Measurements from ENCODE around the gene SLC25A27. TPM values are rescaled to one million over a fixed set of nuclear protein-coding genes. Genes with fewer than 3 reads are reported as not detected.

Gene SLC25A27
- total and polyA plus RNA-seq, 2 of the 4 experiments (the other 2 are of a cell fraction) = 1.3 TPM; not detected in 1

GRCh38 chr6:46711491-46711890, 58.7 kb downstream of the SLC25A27 start:
- Histone ChIP-seq H3K9me3 (ENCODE audit: control insufficient read depth, insufficient read depth, low read length) (no peaks in the 10 kb centered on the region), H2BK15ac (ENCODE audit: low read depth, low read length) (no peak overlapping the region), H2BK20ac (ENCODE audit: low read depth, low read length) (no peak overlapping the region), H2BK120ac (ENCODE audit: low read depth, low read length) (no peak overlapping the region), H3K4me3 (ENCODE audit: insufficient read depth, low read depth, low read length) (no peak overlapping the region), H3K27me3 (ENCODE audit: control insufficient read depth, insufficient read depth, low read length) (no peaks in the 10 kb centered on the region), H3K27ac (ENCODE audit: insufficient read depth, low read length) (no peak overlapping the region), H4K5ac (ENCODE audit: low read depth, low read length) (no peak overlapping the region), H3K4ac (ENCODE audit: low read depth, low read length) (no peak overlapping the region), H2AK9ac (replicated peaks; ENCODE audit: low read depth, low read length, poor library complexity) (no peak overlapping the region), H3K56ac (ENCODE audit: extremely low read depth, insufficient read depth, low read length) (no peak overlapping the region), H2AK5ac (ENCODE audit: low read depth, low read length) (no peak overlapping the region), H3K36me3 (ENCODE audit: control insufficient read depth, insufficient read depth, low read length) (no peaks in the 10 kb centered on the region), H4K8ac (ENCODE audit: low read depth in 2 of 2, low read length in 2 of 2) (no peak overlapping the region), H3K9ac (ENCODE audit: low read depth, low read length) (no peak overlapping the region), H3K4me2 (ENCODE audit: low read depth, low read length) (no peak overlapping the region), H3K79me1 (ENCODE audit: low read depth in 1 of 2, low read length in 2 of 2) (no peaks in the 10 kb centered on the region), H3K14ac (replicated peaks; ENCODE audit: low read depth, low read length) (no peak overlapping the region), H3K4me1 (ENCODE audit: control insufficient read depth, insufficient read depth, low read length) (no peaks in the 10 kb centered on the region), H3K18ac (ENCODE audit: low read depth, low read length) (no peak overlapping the region), H3K23ac (ENCODE audit: low read depth, low read length) (no peak overlapping the region), H4K20me1 (ENCODE audit: insufficient read depth, low read length) (no peaks in the 10 kb centered on the region), H4K91ac (ENCODE audit: insufficient read depth, low read depth, low read length) (no peak overlapping the region), H2AFZ (replicated peaks; ENCODE audit: low read length, poor library complexity) (no peak overlapping the region), H2BK5ac (ENCODE audit: low read depth, low read length, poor library complexity, severe bottlenecking) (no peak overlapping the region), H3K9me1 (ENCODE audit: insufficient read depth, low read length) (no peaks in the 10 kb centered on the region)
- DNase-seq (no peak), ATAC-seq (ENCODE audit: low read depth) (no peak)
- dilution Hi-C loops (cut with HindIII; ENCODE audit: low sequenced_read_pairs, unreplicated experiment) (no loop called here), intact Hi-C loops (cut with micrococcal nuclease) (no loop called here), in situ Hi-C loops (cut with MboI; ENCODE audit: low sequenced_read_pairs) (no loop called here)
- ChIA-PET CTCF (no interaction called here), POLR2A (ENCODE audit: unreplicated experiment) (no interaction called here)
- no TSS peak for BruUV-seq (replicated peaks)
- TF ChIP-seq MXI1 (IDR thresholded peaks at IDR 0.05; ENCODE audit: borderline replicate concordance, low read depth, low read length) (no peak), NFE2L2 (IDR thresholded peaks at IDR 0.05; ENCODE audit: low read depth, low read length) (no peak), FOS (IDR thresholded peaks at IDR 0.05; ENCODE audit: low read depth, low read length) (no peak), MAFK (IDR thresholded peaks at IDR 0.05; ENCODE audit: low read depth, low read length) (no peak), USF2 (IDR thresholded peaks at IDR 0.05; ENCODE audit: low read depth, low read length) (no peak), ELK1 (IDR thresholded peaks at IDR 0.05; ENCODE audit: borderline replicate concordance, low read depth, low read length) (no peak)
- no CpG with 5 or more reads among the region's 1 CpG for WGBS, 2 experiments (ENCODE audit: extremely low coverage in 2 of 2, insufficient read length in 1 of 2)

All from IMR-90 (cell line).